Liver (tissue), 9 donors: Measurements from ENCODE around the gene SERPINA4. TPM values are rescaled to one million over a fixed set of nuclear protein-coding genes. Genes with fewer than 3 reads are reported as not detected.

Source experiments
- DNase-seq: peaks from one replicate; pipeline ENCODE4 v3.0.0-alpha.2; 2017; ENCODE audit warnings: low spot score
- H3K27ac ChIP-seq, 2 donors: one replicate each; pipeline ENCODE4 v1.7.0; 2013; ENCODE audit warnings: inconsistent platforms in 2 of 2, low read length in 2 of 2, control low read depth in 1 of 2, low read depth in 1 of 2, mild to moderate bottlenecking in 1 of 2
- H3K27me3 ChIP-seq, 4 donors: one replicate each; pipeline versions ENCODE4 v1.6.1 to v1.7.0; 2013; ENCODE audit warnings: low read length in 3 of 4, inconsistent platforms in 1 of 4, mild to moderate bottlenecking in 1 of 4, moderate library complexity in 1 of 4; ENCODE audit not compliant: control insufficient read depth in 4 of 4, insufficient read depth in 4 of 4
- H3K36me3 ChIP-seq, 4 donors: one replicate each; pipeline versions ENCODE4 v1.6.1 to v1.7.0; 2013; ENCODE audit warnings: low read length in 3 of 4, mild to moderate bottlenecking in 3 of 4, low read depth in 1 of 4, moderate library complexity in 1 of 4; ENCODE audit not compliant: control insufficient read depth in 4 of 4, insufficient read depth in 3 of 4
- H3K4me1 ChIP-seq, 4 donors: one replicate each; pipeline versions ENCODE4 v1.6.1 to v1.7.0; 2013; ENCODE audit warnings: low read length in 3 of 4, mild to moderate bottlenecking in 3 of 4, moderate library complexity in 1 of 4; ENCODE audit not compliant: control insufficient read depth in 4 of 4, insufficient read depth in 4 of 4
- H3K4me3 ChIP-seq, 3 donors: one replicate each; pipeline versions ENCODE4 v1.6.1 to v1.7.0; 2013; ENCODE audit warnings: low read length in 3 of 3, control low read depth in 1 of 3, low read depth in 1 of 3, mild to moderate bottlenecking in 1 of 3
- H3K9ac ChIP-seq, 2 donors: one replicate each; pipeline ENCODE4 v1.7.0; 2013; ENCODE audit warnings: low read length in 2 of 2, mild to moderate bottlenecking in 2 of 2, moderate library complexity in 2 of 2, control low read depth in 1 of 2, low read depth in 1 of 2
- H3K9me3 ChIP-seq, 4 donors: one replicate each; pipeline versions ENCODE4 v1.6.1 to v1.7.0; 2013; ENCODE audit warnings: low read length in 3 of 4; ENCODE audit not compliant: control insufficient read depth in 4 of 4
- ATF3 ChIP-seq: IDR thresholded peaks from 2 replicates; pipeline ENCODE4 v1.6.1; 2016; ENCODE audit warnings: antibody characterized with exemption
- CTCF ChIP-seq: fragments of 150-350 bp; IDR thresholded peaks from 2 replicates; pipeline ENCODE4 v1.5.1; 2017; ENCODE audit warnings: improper control_type of control experiment, low read depth, low read length; ENCODE audit not compliant: missing input control
- EGR1 ChIP-seq, 2 donors: IDR thresholded peaks; 2 replicates each; pipeline ENCODE4 v1.6.1; 2016 to 2018; ENCODE audit warnings: antibody characterized with exemption in 2 of 2, low read depth in 2 of 2
- FOXA1 ChIP-seq: IDR thresholded peaks from 2 replicates; pipeline ENCODE4 v1.6.1; 2016; ENCODE audit warnings: antibody characterized with exemption
- FOXA2 ChIP-seq: IDR thresholded peaks from 2 replicates; pipeline ENCODE4 v1.6.1; 2016; ENCODE audit warnings: antibody characterized with exemption
- GABPA ChIP-seq, 2 donors: IDR thresholded peaks in 1 of 2; conservative IDR thresholded peaks in 1 of 2; 2 replicates each; pipeline ENCODE4 v1.6.1; 2016; ENCODE audit warnings: antibody characterized with exemption in 2 of 2, mild to moderate bottlenecking in 1 of 2, moderate library complexity in 1 of 2
- HNF4A ChIP-seq, 2 donors: conservative IDR thresholded peaks; 2 replicates each; pipeline ENCODE4 v1.6.1; 2016; ENCODE audit warnings: antibody characterized with exemption in 2 of 2, mild to moderate bottlenecking in 2 of 2
- HNF4G ChIP-seq: IDR thresholded peaks from 2 replicates; pipeline ENCODE4 v1.6.1; 2016; ENCODE audit warnings: antibody characterized with exemption
- JUND ChIP-seq, 2 donors: IDR thresholded peaks; 2 replicates each; pipeline ENCODE4 v1.6.1; 2016; ENCODE audit warnings: antibody characterized with exemption in 2 of 2
- MAX ChIP-seq: IDR thresholded peaks from 2 replicates; pipeline ENCODE4 v1.6.1; 2016; ENCODE audit warnings: antibody characterized with exemption
- NR2F2 ChIP-seq: IDR thresholded peaks from 2 replicates; pipeline ENCODE4 v1.6.1; 2016; ENCODE audit warnings: antibody characterized with exemption
- RAD21 ChIP-seq, 2 donors: IDR thresholded peaks; 2 replicates each; pipeline ENCODE4 v1.6.1; 2016; ENCODE audit warnings: antibody characterized with exemption in 2 of 2, mild to moderate bottlenecking in 2 of 2
- REST ChIP-seq: IDR thresholded peaks from 2 replicates; pipeline ENCODE4 v1.6.1; 2016; ENCODE audit warnings: antibody characterized with exemption, mild to moderate bottlenecking
- RXRA ChIP-seq, 2 donors: IDR thresholded peaks; 2 replicates each; pipeline ENCODE4 v1.6.1; 2017 to 2018; ENCODE audit warnings: antibody characterized with exemption in 2 of 2, mild to moderate bottlenecking in 1 of 2
- SP1 ChIP-seq: IDR thresholded peaks from 2 replicates; pipeline ENCODE4 v1.6.1; 2018; ENCODE audit warnings: antibody characterized with exemption, mild to moderate bottlenecking
- TAF1 ChIP-seq: conservative IDR thresholded peaks from 2 replicates; pipeline ENCODE4 v1.6.1; 2016; ENCODE audit warnings: antibody characterized with exemption, mild to moderate bottlenecking
- YY1 ChIP-seq: IDR thresholded peaks from 2 replicates; pipeline ENCODE4 v1.6.1; 2016; ENCODE audit warnings: antibody characterized with exemption, mild to moderate bottlenecking
- ZBTB33 ChIP-seq: IDR thresholded peaks from 2 replicates; pipeline ENCODE4 v1.6.1; 2016; ENCODE audit warnings: antibody characterized with exemption
- WGBS: extraction: QIAGEN DNeasy Blood & Tissue Kit; methylation state at CpG from one replicate; pipeline ENCODE4 v1.1.7; 2013; 5-methylcytosine and 5-hydroxymethylcytosine counted together
- polyA plus RNA-seq, 2 donors: library from polyadenylated mRNA; stranded (reverse) in 1 of 2; unstranded in 1 of 2; fragments of 200-250 nt in 1 of 2; fragments of >200 nt in 1 of 2; fragmentation: Nextera tagmentation in 1 of 2; extraction: Ambion mirVana in 1 of 2; gene quantifications; one replicate each; pipeline versions ENCODE4 v1.2.1 to v1.2.3, GENCODE V29; 2013 to 2015
- total RNA-seq, 2 donors: library from RNA; depleted of rRNA; stranded (reverse); fragments of >200 nt; gene quantifications; one replicate each; pipeline ENCODE4 v1.2.3, GENCODE V29; 2014
- donor health status: healthy.
- donor health status: healthy.
- donor health status: healthy.
- donor health status: healthy.
- donor health status: healthy.

Gene SERPINA4
- total and polyA plus RNA-seq, 4 donors = 50.5 to 150 (median 74.0) TPM

- DNase-seq = no peak
- no peak for TF ChIP-seq MAX
- no peak for TF ChIP-seq TAF1
- no peak for TF ChIP-seq CTCF
- no peak for TF ChIP-seq GABPA (IDR thresholded peaks at IDR 0.05 in 1 of 2, conservative IDR thresholded peaks at IDR 0.05 in 1 of 2)
- no peak for TF ChIP-seq SP1
- TF ChIP-seq ZBTB33 = no peak
- TF ChIP-seq FOXA1 = no peak
- no peak for TF ChIP-seq REST
- TF ChIP-seq JUND (IDR thresholded peaks at IDR 0.05) = no peak
- TF ChIP-seq FOXA2 = no peak
- no peak for TF ChIP-seq NR2F2
- TF ChIP-seq RAD21 (IDR thresholded peaks at IDR 0.05) = no peak
- TF ChIP-seq HNF4G = no peak
- no peak for TF ChIP-seq RXRA (IDR thresholded peaks at IDR 0.05)
- TF ChIP-seq YY1 = no peak
- TF ChIP-seq HNF4A (conservative IDR thresholded peaks at IDR 0.05) = no peak
- TF ChIP-seq EGR1 (IDR thresholded peaks at IDR 0.05; ENCODE audit: low read depth in 2 of 2) = no peak
- TF ChIP-seq ATF3 = no peak
- no peaks in the 10 kb centered on the region for H3K27me3 ChIP-seq
- 86% methylated on average over 4 of the region's 4 CpGs for WGBS
- no peaks in the 10 kb centered on the region for H3K9me3 ChIP-seq
- peaks cover 11 to 81% (median 62%) of the 10 kb centered on the region in 4 donors for H3K4me1 ChIP-seq
- no peak overlapping the region for H3K4me3 ChIP-seq
- no peak overlapping the region for H3K9ac ChIP-seq
- H3K36me3 ChIP-seq = peaks cover 6 to 35% (median 23%) of the 10 kb centered on the region in 4 donors
- H3K27ac ChIP-seq = no peak overlapping the region
Observed at GRCh38 chr14:94588311-94588710, 27.1 kb downstream of the SERPINA4 start.
